GM19324 (cell line): ENCODE measurements around the gene MMP27.
"Not testable (repeated sequence)": the region's sequence is repeated elsewhere in the genome, so short reads cannot be mapped to it uniquely, and the experiment has no call there.

Source experiments
- ATAC-seq: cut with Tn5 transposase; IDR thresholded peaks from one replicate; pipeline ENCODE4 v1.9.1; 2021; ENCODE audit warnings: mild to moderate bottlenecking, moderate library complexity; ENCODE audit not compliant: unreplicated experiment, low FRiP score

Gene MMP27, protein sequence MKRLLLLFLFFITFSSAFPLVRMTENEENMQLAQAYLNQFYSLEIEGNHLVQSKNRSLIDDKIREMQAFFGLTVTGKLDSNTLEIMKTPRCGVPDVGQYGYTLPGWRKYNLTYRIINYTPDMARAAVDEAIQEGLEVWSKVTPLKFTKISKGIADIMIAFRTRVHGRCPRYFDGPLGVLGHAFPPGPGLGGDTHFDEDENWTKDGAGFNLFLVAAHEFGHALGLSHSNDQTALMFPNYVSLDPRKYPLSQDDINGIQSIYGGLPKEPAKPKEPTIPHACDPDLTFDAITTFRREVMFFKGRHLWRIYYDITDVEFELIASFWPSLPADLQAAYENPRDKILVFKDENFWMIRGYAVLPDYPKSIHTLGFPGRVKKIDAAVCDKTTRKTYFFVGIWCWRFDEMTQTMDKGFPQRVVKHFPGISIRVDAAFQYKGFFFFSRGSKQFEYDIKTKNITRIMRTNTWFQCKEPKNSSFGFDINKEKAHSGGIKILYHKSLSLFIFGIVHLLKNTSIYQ

DNA sequence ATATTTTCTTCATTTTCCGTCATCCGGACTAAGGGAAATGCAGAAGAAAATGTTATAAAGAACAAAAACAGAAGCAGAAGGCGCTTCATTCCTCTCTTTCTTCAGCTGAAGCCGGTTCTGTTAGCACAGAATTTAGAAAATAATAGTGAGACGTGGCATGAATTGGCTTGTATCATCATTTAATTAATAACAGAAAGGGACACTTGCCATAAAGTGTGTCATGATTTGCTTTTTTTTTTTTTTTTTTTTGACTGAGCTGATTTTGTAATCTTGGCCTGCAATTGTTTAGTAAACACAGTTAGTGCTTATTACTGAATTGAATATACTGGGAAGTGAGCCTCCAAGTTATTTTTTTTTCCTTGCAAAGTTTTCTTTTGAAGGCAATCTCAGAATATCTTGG is at the start of gene MMP27:
MMP27 (minus strand) TSS at position 144 of the 400 bp plus-strand sequence; CDS start at position 89, 55 bp downstream.
- ATAC-seq, result no peak

DNA sequence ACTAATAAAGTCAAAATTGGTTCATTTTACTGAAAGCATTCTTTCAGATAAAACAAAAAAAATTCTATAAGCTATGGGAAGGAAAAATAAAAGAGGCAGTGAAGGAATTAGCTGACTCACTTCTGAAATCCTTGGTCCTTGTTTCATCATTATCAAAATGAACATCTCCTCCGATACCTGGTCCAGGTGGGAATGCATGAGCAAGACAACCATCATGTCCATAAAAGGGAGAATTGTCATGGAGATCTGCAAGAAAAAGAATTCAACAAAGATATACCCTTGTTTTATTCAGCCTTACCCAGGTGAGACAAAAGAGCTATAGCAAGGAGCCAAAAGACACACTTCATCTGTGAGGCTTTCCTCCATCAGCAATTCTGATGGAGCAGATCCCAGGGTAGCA is 47.7 kb upstream of the MMP27 start:
- no peak for ATAC-seq

GRCh38 chr11:102751673-102752072 is 46.1 kb upstream of the MMP27 start:
- no peak for ATAC-seq

GRCh38 chr11:102749101-102749722 is 43.6 kb upstream of the MMP27 start:
- no peak for ATAC-seq

DNA sequence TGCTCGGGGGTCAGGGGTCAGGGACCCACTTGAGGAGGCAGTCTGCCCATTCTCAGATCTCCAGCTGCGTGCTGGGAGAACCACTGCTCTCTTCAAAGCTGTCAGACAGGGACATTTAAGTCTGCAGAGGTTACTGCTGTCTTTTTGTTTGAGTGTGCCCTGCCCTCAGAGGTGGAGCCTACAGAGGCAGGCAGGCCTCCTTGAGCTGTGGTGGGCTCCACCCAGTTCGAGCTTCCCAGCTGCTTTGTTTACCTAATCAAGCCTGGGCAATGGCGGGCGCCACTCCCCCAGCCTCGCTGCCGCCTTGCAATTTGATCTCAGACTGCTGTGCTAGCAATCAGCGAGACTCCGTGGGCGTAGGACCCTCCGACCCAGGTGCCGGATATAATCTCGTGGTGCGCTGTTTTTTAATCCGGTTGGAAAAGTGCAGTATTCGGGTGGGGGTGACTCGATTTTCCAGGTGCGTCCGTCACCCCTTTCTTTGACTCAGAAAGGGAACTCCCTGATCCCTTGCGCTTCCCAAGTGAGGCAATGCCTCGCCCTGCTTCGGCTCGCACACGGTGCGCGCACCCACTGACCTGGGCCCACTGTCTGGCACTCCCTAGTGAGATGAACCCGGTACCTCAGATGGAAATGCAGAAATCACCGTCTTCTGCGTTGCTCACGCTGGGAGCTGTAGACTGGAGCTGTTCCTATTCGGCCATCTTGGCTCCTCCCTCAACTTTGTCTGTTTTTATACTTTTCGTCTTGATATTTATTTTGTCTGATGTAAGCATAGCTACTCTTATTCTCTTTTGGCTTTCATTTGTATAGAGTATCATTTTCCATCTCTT is 41.4 kb upstream of the MMP27 start:
- not testable (repeated sequence) for ATAC-seq

DNA sequence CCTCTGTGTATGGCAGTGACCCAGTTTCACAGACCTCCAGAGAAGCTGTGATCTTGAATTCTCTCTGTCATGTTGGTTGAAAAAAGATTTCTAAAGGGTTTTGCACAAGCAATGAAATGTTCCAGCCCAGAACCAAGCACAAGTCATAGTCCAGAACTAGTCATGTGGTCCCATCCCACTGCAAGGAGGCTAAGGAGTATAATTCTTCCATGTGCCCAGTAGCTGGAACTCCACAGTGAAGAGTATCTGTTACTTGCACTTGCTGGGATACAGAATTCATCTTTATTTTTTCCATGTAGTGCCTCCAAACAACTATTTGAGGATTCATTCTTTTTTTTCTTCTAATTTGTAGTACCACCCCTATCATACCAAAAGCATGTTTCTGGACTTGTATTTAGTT is 29.1 kb upstream of the MMP27 start:
- no peak for ATAC-seq

GRCh38 chr11:102733232-102733875 is 27.8 kb upstream of the MMP27 start:
- ATAC-seq, result peak; percentile 71

DNA sequence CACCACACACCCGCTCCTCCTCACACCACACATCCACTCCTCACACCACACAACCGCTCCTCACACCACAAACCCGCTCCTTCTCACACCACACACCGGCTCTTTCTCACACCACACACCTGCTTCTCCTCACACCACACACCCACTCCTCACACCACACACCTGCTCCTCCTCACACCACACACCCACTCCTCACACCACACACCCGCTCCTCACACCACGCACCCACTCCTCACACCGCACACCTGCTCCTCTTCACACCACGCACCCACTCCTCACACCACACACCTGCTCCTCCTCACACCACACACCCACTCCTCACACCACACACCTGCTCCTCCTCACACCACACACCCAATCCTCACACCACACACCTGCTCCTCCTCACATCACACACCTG is 25.4 kb upstream of the MMP27 start:
- ATAC-seq, result not testable (repeated sequence)

- ATAC-seq, result no peak
These were observed 24.6 kb upstream of the MMP27 start for GRCh38 chr11:102729849-102730815.

DNA sequence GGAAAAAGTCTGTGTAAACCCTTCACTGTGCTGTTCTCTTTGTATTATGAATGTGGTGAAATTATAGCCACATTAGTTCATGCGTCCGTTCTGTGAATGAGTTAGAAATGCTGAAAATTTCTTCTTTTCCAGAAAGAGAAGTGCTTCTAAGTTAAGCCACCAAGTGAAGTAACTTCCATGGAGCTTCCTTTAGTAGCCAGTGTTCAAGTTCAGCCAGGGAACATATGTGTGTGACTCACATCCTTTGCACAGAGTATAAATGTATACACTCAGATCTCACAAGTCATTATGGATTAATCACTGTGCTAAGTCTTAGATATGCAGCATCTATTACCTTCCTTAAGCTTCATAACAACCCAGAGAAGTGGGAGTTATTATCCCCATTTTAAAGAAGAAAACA is 22.3 kb upstream of the MMP27 start:
- no peak for ATAC-seq

DNA sequence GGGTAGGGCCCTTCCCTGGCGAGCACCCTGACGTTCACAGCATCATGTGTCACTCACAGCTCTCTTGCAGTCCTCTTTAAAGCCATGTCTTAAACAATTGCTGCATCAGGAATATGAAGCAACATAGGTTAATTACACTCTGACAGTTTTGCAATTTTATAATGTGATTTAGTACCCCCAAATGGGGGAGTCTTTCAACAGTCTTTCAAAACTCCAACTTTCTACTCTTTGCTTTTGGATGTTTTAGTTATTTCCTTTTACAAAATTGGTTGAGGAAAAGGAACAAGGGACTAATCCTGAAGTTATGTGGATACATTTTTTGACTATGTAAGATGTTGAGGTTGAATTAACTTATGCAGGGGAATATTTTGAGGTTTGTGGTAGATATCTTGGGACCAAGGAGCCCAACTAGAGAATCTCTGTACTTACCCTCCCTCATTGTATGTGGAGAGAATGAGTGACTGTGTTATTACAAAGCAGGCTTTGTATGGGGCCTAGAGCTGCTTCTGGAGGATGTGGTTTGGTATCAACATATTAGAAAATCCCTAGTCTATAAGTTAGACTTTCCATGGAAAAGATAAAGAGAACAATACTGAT is 19.4 kb upstream of the MMP27 start, which contains the start of gene MMP8:
MMP8 (minus strand) TSS at position 51 of the 597 bp plus-strand sequence. CDS start 99 bp downstream, outside the sequence.
- no peak for ATAC-seq

GRCh38 chr11:102722821-102723220 is 17.3 kb upstream of the MMP27 start:
- no peak for ATAC-seq

DNA sequence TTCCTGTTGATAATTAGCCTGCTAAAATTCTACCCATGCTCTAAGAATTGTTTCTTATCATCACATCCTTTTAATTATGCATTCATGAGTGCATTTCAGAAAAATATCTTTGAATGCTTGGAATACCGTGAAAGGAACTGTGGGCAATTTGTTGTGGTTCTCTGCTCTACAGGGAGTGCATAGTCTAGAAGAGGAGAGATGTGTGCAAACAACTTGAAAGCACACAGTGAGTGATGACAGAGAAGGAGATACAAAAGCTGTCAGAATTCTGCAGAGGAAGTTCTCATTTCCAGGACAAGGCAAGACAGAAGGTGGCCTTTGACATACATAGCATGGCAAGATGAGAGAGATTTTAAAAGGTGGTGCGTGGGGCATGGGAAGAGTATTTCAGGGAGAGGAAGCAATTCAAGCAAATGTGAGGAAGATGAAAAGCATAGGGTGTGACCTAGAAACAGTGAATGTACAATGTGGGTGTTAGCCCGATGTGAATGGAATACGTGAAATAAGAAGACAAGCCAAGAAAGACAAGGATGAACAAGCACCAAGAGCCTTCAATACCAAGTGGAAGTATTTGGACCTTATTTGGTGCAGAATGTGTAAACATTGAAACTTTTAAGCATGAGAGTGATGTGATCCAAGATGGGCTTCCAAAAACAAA is 14.2 kb upstream of the MMP27 start:
- no peak for ATAC-seq

GRCh38 chr11:102717280-102717679 is 11.7 kb upstream of the MMP27 start:
- no peak for ATAC-seq

DNA sequence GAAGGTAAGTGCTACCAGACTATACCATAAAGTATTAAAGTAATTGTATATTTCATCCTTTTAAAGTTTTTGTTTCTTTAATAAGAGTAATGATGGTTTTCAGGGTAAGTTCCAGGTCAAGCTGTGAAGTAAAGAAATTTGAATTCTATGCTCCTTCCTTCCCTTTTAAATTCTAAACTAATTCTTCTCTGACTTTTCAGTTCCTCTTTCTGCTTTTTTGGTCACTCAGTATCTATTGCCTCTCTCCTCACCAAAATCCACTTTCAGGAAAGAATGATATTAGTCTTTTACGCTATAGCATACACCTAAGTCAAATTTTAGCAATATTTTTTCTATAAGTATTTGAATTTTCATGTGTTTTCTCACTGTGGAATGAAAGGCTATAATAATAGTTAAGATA is 11.0 kb upstream of the MMP27 start:
- ATAC-seq, result peak; percentile 67

DNA sequence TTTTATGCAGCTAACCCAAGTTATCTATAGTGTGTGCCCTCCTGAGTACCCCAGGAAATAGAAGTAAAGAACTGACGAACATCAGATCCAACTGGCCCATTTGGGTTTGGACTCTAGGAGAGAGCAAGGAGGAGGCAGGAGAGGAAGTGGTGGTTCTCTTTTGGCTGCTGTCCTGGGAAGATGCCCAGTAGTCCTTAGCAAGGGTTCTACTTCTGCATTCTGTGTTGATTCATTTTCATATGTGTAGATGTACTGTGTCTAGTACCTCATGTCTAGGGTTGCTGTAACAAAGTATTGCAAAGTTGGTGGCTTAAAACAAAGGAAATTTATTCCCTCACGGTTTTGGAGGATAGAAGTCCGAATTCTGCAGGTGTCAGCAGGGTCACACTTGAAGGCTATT is 6.6 kb upstream of the MMP27 start:
- ATAC-seq, result no peak

DNA sequence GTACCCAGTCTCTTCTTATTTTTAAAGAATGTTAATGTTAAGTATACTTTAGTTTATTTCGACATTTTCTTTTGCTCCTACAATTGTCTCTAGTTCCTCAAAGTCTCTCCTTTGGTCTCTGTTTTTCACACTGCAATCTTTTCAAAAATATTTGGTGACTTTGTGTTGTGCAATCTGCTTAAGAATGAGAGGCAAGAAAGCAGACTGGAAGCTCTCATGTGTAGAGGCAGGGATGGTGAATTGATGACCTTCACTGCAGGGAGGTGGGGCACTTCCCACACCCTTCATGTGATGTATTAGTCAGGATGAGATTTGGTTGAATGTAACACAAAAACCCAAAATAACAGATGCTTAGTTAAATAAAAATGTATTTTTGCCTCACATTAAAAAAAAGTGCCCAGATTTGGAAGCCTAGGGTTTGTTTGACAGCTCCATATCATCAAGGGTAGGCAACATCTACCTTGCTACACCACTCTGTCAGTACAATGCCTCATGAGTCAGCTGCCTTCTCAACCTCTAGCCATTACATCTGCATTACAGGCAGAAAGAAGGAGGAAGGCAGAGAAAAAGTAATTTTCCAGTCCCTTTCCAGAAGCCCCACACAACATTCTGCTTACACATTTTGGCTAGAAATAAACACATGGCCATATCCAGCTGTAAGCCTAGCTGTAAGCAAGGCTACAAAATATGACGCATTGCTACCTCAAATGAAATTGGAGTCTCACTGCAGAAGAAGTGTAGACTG is 3.8 kb upstream of the MMP27 start:
- ATAC-seq, result no peak

DNA sequence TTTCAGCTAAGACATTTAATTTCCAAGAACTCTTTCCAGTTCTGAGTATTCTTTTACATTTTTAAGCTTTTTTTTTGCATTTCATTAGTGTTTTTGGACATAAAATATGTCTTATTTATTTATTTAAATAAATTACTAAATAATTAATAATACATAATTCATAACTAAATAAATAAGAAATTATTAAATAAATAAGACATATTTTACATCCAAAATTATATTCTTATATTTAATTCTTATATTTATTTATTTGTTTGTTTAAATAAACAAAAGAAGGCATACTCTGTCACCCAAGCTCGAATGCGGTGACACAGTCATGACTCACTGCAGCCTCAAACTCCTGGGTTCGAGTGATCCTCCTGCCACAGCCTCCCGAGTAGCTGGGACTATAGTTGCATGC is 3.1 kb upstream of the MMP27 start:
- no peak for ATAC-seq
